D721Med (cell line): ENCODE results near the gene COL1A2.

Experiments used
- DNase-seq: peaks from one replicate; pipeline ENCODE4 v3.0.0; 2011; ENCODE audit warnings: low spot score; ENCODE audit not compliant: insufficient read length
- FAIRE-seq: peaks from 2 replicates; lab custom pipeline; 2011; peaks lifted over from hg19 to GRCh38; lab: Jason Lieb, UNC
- CTCF ChIP-seq: IDR thresholded peaks from 2 replicates; pipeline ENCODE4 v1.5.1; 2012; ENCODE audit warnings: mild to moderate bottlenecking, control low read depth; ENCODE audit not compliant: insufficient read depth; ENCODE audit errors: missing control alignments

The COL1A2 gene

GRCh38 chr7:94422827-94423460 is 28.2 kb downstream of the COL1A2 start:
- TF ChIP-seq CTCF = no peak
- FAIRE-seq (no peak), DNase-seq (no peak)

DNA sequence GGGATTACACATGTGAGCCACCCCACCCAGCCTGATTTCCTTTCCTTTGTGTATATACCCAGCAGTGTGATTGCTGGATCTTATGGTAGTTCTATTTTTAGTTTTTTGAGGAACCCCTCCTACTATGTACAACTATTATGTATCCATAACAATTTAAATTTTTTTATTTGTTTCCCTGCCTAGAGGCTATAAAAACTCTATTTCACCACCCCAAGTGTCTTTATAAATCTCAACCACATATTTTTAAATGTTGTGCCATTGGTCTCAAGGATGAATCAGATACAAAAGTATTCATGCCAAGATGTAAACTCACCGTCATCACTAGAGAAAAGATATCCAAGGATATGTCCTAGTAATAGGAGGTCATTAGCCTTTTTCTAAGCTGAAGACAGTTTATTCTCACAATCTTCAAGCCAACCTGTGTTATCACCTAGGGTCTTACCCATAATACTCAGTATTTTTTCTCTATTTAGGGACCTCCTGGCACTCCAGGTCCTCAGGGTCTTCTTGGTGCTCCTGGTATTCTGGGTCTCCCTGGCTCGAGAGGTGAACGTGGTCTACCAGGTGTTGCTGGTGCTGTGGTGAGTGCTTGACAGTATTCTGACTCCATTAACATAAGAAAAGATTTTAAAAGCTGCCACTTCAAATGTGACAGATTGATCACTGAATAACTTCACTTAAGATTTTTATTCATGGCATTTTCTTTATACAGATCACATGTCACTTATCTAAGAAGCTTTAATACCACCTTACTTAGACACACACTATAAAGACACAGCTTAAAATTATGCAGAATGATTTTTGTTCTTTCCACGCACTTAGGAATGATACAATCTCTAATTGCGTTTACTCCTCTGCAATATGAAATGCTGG is 29.4 kb downstream of the COL1A2 start:
- no peak for TF ChIP-seq CTCF
- FAIRE-seq = no peak
- no peak for DNase-seq

DNA sequence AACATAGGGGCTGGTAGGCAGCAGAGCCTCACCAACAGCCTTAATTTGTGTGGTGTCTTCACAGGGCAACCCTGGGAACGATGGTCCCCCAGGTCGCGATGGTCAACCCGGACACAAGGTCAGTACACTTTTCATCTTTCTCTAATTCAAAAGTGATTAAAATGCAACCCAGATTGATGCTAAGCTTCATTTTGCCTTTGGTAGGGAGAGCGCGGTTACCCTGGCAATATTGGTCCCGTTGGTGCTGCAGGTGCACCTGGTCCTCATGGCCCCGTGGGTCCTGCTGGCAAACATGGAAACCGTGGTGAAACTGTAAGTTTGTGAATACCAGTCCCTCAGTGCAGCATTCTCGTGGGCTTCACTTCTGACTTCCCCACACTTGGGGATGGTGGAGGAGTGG is 30.9 kb downstream of the COL1A2 start:
- FAIRE-seq = no peak

DNA sequence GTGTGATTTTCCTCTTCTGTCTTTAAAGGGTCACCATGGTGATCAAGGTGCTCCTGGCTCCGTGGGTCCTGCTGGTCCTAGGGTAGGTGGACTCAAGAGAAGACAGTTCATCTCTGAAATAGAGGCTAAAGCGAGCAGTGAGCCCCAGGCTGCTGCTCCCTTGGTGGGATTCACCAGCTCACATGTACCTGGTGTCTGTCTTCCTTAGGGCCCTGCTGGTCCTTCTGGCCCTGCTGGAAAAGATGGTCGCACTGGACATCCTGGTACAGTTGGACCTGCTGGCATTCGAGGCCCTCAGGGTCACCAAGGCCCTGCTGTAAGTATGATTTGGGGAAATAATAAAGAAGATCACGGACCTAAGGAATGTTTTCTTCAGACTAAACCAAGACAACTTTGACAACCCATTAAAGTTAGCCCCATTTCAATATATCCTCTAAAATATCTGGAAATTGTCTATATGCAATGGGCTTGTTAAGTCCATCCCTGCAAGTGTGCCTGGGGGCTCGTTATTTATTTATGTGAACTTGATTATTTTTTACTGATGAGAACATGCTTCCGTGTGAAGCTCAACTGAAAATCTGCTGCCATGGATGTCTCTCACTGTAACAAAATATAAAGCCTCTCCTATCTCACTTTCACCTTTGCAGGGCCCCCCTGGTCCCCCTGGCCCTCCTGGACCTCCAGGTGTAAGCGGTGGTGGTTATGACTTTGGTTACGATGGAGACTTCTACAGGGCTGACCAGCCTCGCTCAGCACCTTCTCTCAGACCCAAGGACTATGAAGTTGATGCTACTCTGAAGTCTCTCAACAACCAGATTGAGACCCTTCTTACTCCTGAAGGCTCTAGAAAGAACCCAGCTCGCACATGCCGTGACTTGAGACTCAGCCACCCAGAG is 32.5 kb downstream of the COL1A2 start:
- FAIRE-seq (no peak), DNase-seq (no peak)

More for the DNA sequence above, 30.9 kb downstream of the COL1A2 start:
- DNase-seq = no peak
- TF ChIP-seq CTCF = no peak

GRCh38 chr7:94429153-94429552 is 34.5 kb downstream of the COL1A2 start:
- TF ChIP-seq CTCF = no peak
- DNase-seq (no peak), FAIRE-seq (no peak)

More for the DNA sequence above, 32.5 kb downstream of the COL1A2 start:
- no peak for TF ChIP-seq CTCF

DNA sequence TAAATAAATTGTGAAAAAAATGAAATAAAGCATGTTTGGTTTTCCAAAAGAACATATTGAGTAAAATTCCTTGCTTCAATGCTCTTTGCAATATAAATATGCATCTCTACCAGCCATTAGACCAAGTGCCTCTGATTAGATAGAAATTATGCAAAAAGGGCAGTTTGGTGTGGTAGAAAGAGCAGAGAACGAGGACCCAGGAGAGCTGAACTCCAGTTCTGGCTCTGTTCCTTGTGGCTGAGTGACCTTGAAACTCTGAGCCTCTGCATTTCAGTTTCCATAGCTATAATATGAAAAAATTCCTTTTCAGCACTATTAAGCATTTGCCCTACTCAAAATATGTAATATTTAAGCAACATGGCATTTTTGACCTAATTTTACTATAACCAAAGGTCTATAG is 36.5 kb downstream of the COL1A2 start:
- no peak for TF ChIP-seq CTCF
- FAIRE-seq = no peak
- DNase-seq = no peak
